Natural killer cell (primary cell): ENCODE results near the gene COL25A1. TPM values are rescaled to one million over a fixed set of nuclear protein-coding genes. Genes with fewer than 3 reads are reported as not detected.

Experiments
- ATAC-seq, 3 donors: fragments of 150-1000 bp in 2 of 3; fragments of 200-7000 bp in 1 of 3; cut with Tn5 transposase; 1 replicate in 1 of 3; 2 replicates in 2 of 3; pipeline ENCODE4 v1.10.0; 2021; ENCODE audit warnings: mild to moderate bottlenecking in 2 of 3, moderate library complexity in 2 of 3
- DNase-seq, 2 donors: peaks; one replicate each; pipeline versions ENCODE4 v3.0.0 to v3.0.0-alpha.2; 2013 to 2021; ENCODE audit warnings: mixed read lengths in 1 of 2
- H3K27ac ChIP-seq: one replicate; pipeline ENCODE4 v1.5.1; 2013; ENCODE audit warnings: mild to moderate bottlenecking, low read length
- H3K27me3 ChIP-seq: one replicate; pipeline ENCODE4 v1.6.1; 2013; ENCODE audit warnings: low read length; ENCODE audit not compliant: control insufficient read depth, insufficient read depth
- H3K36me3 ChIP-seq: one replicate; pipeline ENCODE4 v1.6.1; 2013; ENCODE audit warnings: low read length; ENCODE audit not compliant: control insufficient read depth, insufficient read depth
- H3K4me1 ChIP-seq: one replicate; pipeline ENCODE4 v1.6.1; 2013; ENCODE audit warnings: low read length; ENCODE audit not compliant: control insufficient read depth, insufficient read depth
- H3K4me3 ChIP-seq: one replicate; pipeline ENCODE4 v1.5.1; 2013; ENCODE audit warnings: low read length
- H3K9me3 ChIP-seq: one replicate; pipeline ENCODE4 v1.6.1; 2013; ENCODE audit warnings: low read length; ENCODE audit not compliant: control insufficient read depth, insufficient read depth
- H3K27ac Mint-ChIP-seq, 2 donors: one replicate each; pipeline ENCODE4 v1.8.0; 2022; ENCODE audit warnings: mild to moderate bottlenecking in 2 of 2, mixed read lengths in 2 of 2, moderate library complexity in 1 of 2
- H3K27me3 Mint-ChIP-seq, 2 donors: one replicate each; pipeline ENCODE4 v1.8.0; 2022; ENCODE audit warnings: low read depth in 2 of 2, mixed read lengths in 2 of 2
- H3K36me3 Mint-ChIP-seq: one replicate; pipeline ENCODE4 v1.8.0; 2022; ENCODE audit warnings: mixed read lengths
- H3K4me1 Mint-ChIP-seq, 2 donors: one replicate each; pipeline ENCODE4 v1.8.0; 2022; ENCODE audit warnings: mixed read lengths in 2 of 2
- H3K4me3 Mint-ChIP-seq: one replicate; pipeline ENCODE4 v1.8.0; 2022; ENCODE audit warnings: mild to moderate bottlenecking, moderate library complexity, mixed read lengths
- H3K9me3 Mint-ChIP-seq, 2 donors: one replicate each; pipeline ENCODE4 v1.8.0; 2022; ENCODE audit warnings: mixed read lengths in 2 of 2
- WGBS: methylation state at CpG from one replicate; pipeline ENCODE4 v1.1.7; 2013; ENCODE audit warnings: missing lambda C conversion rate; ENCODE audit not compliant: insufficient coverage; 5-methylcytosine and 5-hydroxymethylcytosine counted together
- intact Hi-C: fragments of 100-400 bp; cut with micrococcal nuclease; formaldehyde crosslinking; loops from one replicate; pipeline ENCODE4 v1.14.2; 2022
- total RNA-seq, 4 donors: library from RNA; stranded (reverse); fragments of 120-200 nt in 1 of 4; gene quantifications; one replicate each; pipeline versions ENCODE4 v1.2.3 to v1.2.4, GENCODE V29; 2013 to 2022
- TF ChIP-seq, protein P1 (sequence below): fragments of 200-600 bp; IDR thresholded peaks from one replicate; pipeline ENCODE4 v1.8.0; 2022; ENCODE audit warnings: antibody characterized with exemption

Gene COL25A1
- total RNA-seq, 3 donors from 2014 or later (not counting 1 experiment from before 2014, with no cell fraction given): 0.08 TPM; not detected in 2

- Histone ChIP-seq H3K27me3 (no peaks in the 10 kb centered on the region), H3K4me1 (no peaks in the 10 kb centered on the region), H3K9me3 (no peaks in the 10 kb centered on the region), H3K4me3 (no peak overlapping the region), H3K27ac (no peak overlapping the region), H3K36me3 (no peaks in the 10 kb centered on the region)
- Mint-ChIP-seq H3K4me3 (no peak overlapping the region), H3K27me3 (peaks cover 0 to 3% of the 10 kb centered on the region in 2 donors), H3K4me1 (no peaks in the 10 kb centered on the region), H3K27ac (no peak overlapping the region), H3K36me3 (no peaks in the 10 kb centered on the region), H3K9me3 (no peaks in the 10 kb centered on the region)
- intact Hi-C loops: no loop called here
- TF ChIP-seq, protein P1, sequence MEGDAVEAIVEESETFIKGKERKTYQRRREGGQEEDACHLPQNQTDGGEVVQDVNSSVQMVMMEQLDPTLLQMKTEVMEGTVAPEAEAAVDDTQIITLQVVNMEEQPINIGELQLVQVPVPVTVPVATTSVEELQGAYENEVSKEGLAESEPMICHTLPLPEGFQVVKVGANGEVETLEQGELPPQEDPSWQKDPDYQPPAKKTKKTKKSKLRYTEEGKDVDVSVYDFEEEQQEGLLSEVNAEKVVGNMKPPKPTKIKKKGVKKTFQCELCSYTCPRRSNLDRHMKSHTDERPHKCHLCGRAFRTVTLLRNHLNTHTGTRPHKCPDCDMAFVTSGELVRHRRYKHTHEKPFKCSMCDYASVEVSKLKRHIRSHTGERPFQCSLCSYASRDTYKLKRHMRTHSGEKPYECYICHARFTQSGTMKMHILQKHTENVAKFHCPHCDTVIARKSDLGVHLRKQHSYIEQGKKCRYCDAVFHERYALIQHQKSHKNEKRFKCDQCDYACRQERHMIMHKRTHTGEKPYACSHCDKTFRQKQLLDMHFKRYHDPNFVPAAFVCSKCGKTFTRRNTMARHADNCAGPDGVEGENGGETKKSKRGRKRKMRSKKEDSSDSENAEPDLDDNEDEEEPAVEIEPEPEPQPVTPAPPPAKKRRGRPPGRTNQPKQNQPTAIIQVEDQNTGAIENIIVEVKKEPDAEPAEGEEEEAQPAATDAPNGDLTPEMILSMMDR: no peak
- 90% methylated on average over 9 of the region's 9 CpGs for WGBS
- ATAC-seq (no peak), DNase-seq (no peak)
Observed at GRCh38 chr4:108788731-108789130, 513.7 kb downstream of the COL25A1 start.

- DNase-seq (no peak), ATAC-seq (no peak)
- Histone ChIP-seq H3K4me1 (no peaks in the 10 kb centered on the region), H3K27me3 (no peaks in the 10 kb centered on the region), H3K36me3 (no peaks in the 10 kb centered on the region), H3K27ac (no peak overlapping the region), H3K9me3 (no peaks in the 10 kb centered on the region), H3K4me3 (no peak overlapping the region)
- WGBS: 93% methylated on average over 16 of the region's 16 CpGs
- Mint-ChIP-seq H3K9me3 (no peaks in the 10 kb centered on the region), H3K4me3 (no peak overlapping the region), H3K27me3 (peaks cover 0 to 3% of the 10 kb centered on the region in 2 donors), H3K36me3 (no peaks in the 10 kb centered on the region), H3K4me1 (no peaks in the 10 kb centered on the region), H3K27ac (no peak overlapping the region)
- TF ChIP-seq, protein P1: no peak
- intact Hi-C loops: no loop called here
Observed at GRCh38 chr4:108787724-108788123, 514.7 kb downstream of the COL25A1 start.

DNA sequence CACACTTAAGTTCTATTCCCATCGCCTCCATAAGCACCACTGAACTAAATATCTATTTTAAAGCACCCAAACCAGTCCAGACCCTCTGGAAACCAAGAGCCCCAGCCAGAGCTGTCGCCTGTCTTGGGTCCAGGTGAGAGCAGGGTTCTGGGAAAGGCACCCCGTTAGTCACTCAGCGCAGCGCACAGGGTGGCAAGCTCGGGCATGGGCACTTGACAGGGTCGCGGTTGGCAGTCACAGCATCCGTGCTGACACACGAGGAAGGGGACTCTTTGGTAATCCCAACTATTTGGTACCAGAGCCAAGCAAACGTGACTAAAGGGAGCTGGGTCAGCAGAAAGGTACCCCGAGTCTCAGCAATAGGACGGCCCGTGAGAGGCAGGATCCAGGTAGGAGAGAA lies 515.4 kb downstream of the COL25A1 start:
- Histone ChIP-seq H3K9me3 (no peaks in the 10 kb centered on the region), H3K27ac (no peak overlapping the region), H3K4me1 (no peaks in the 10 kb centered on the region), H3K36me3 (no peaks in the 10 kb centered on the region), H3K27me3 (no peaks in the 10 kb centered on the region), H3K4me3 (no peak overlapping the region)
- DNase-seq: no peak
- Mint-ChIP-seq H3K4me1 (no peaks in the 10 kb centered on the region), H3K27ac (no peak overlapping the region), H3K4me3 (no peak overlapping the region), H3K36me3 (no peaks in the 10 kb centered on the region), H3K9me3 (no peaks in the 10 kb centered on the region), H3K27me3 (peaks cover 0 to 3% of the 10 kb centered on the region in 2 donors)
- TF ChIP-seq, protein P1: no peak
- no peak for ATAC-seq
- 92% methylated on average over 14 of the region's 14 CpGs for WGBS
- intact Hi-C loops: no loop called here

DNA sequence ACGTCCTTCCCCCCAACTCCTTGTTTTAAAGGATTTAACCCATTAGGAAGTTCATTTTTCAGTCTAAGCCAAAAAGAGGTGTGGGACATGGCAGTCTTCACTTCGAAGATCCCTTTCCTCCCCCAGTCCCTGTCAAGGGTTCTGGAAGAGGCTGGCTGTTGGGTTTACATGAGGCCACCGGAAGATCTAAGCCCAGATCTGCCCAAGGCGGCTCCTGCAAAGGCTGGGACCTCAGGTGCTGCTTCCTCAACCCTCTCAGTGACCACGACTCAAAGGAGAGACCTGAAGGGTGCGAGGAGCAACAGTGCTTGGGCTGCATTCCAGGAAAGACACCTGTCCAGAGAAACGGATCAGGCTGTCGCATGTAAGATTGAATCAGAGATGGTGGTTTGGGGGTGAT lies 516.1 kb downstream of the COL25A1 start:
- Histone ChIP-seq H3K4me1 (no peaks in the 10 kb centered on the region), H3K27ac (no peak overlapping the region), H3K9me3 (no peaks in the 10 kb centered on the region), H3K4me3 (no peak overlapping the region), H3K36me3 (no peaks in the 10 kb centered on the region), H3K27me3 (no peaks in the 10 kb centered on the region)
- H3K36me3 Mint-ChIP-seq: no peaks in the 10 kb centered on the region
- TF ChIP-seq, protein P1: no peak
- intact Hi-C loops: no loop called here
- H3K9me3 Mint-ChIP-seq: no peaks in the 10 kb centered on the region
- peaks cover 0 to 3% of the 10 kb centered on the region in 2 donors for H3K27me3 Mint-ChIP-seq
- no peak for DNase-seq
- 74% methylated on average over 8 of the region's 8 CpGs for WGBS
- H3K4me1 Mint-ChIP-seq: no peaks in the 10 kb centered on the region
- H3K27ac Mint-ChIP-seq: no peak overlapping the region
- H3K4me3 Mint-ChIP-seq: no peak overlapping the region
- no peak for ATAC-seq
